Measurements from ENCODE around the gene ZFHX2.

ZFHX2 gene

GRCh38 chr14:23514644-23514957, 37.0 kb downstream of the ZFHX2 start:
- peak; percentile 96 for DNase-seq

- DNase-seq: peak; percentile 99
Observed at GRCh38 chr14:23513818-23514643, 37.5 kb downstream of the ZFHX2 start.

- DNase-seq: peak; percentile 87
Observed at GRCh38 chr14:23513005-23513817, 38.4 kb downstream of the ZFHX2 start.

DNA sequence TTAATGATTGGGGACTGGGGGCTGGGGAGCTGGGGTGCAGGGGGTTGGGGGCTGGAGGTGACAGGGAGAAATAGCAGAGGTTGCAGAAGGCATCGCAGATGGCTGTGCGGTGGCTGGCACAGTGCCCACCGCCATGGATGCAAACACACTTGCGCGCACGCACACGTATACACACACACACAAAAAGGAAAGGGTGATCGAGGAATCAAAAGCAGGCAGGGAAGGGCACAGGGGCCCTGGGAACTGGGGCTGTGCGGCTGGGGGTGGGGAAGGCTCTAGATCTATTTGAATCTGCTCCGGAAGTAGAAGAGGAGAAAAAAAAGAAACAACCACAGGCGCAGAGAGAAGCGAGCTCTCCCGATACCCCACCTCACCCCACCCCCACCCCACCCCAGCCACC, 39.4 kb downstream of the ZFHX2 start:
- peak; percentile 11 for DNase-seq

DNA sequence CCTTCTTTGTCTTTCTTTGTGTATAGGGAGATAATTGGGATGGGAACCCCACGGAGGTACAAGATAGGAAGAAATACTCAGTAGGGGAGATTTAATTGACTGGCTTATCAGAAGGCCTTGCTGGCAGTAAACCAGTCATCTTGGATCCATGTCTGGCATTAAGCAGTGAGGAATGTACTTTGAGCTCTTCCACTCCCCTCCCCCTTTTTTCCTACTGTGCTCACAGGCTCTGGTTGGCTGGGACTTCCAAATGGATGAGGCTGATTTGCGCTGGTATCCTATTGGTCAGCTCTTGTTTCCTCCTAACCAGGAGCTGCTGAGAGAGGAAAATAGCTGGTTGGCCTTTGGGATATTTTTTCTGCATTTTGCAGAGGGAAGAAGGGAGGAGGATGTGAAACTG, 57.3 kb downstream of the ZFHX2 start:
- DNase-seq: no peak

GRCh38 chr14:23492618-23493272, 58.8 kb downstream of the ZFHX2 start:
- no peak for DNase-seq

GRCh38 chr14:23487216-23487615, 64.3 kb downstream of the ZFHX2 start:
- peak; percentile 10 for DNase-seq

DNA sequence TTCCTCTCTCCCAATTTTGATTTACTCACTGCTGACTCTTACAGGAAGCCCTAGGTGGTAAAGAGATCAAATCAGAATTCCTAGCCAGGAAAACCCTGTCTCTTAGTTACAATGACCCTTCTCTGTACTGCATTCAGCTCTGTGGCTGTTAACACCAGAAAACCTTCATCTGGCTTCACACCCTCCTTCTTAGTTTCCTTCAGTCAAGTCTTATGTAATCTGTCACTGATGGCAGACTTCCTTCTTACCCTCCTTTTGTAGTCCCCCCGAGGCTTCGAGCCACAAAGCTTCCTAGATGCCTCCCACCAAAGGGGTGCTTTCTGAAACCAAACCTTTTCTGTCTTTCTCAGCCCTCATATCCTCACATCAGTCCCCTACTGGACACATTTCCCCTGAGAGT, 65.5 kb downstream of the ZFHX2 start:
- no peak for DNase-seq

GRCh38 chr14:23485326-23485725, 66.2 kb downstream of the ZFHX2 start:
- DNase-seq: no peak

GRCh38 chr14:23483236-23483854, 68.2 kb downstream of the ZFHX2 start:
- DNase-seq: peak; percentile 51

DNA sequence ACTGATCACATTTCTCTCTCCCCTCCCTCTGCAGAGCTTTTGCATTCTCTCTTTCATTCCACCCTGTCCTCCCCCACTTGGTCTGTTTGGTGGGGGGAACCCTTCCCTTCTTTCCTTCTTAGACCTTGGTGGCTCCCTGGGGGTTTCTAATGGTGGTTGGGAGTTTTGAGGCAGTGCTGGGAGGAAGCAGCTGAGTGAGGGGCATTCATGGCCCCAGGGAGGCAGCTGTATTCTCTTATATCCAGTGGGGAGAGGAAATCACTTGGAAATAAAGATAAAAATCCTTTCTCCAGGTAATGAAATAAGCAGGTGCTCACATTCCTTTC, 68.8 kb downstream of the ZFHX2 start:
- no peak for DNase-seq

- DNase-seq: no peak
Observed at GRCh38 chr14:23481979-23482822, 69.4 kb downstream of the ZFHX2 start.

DNA sequence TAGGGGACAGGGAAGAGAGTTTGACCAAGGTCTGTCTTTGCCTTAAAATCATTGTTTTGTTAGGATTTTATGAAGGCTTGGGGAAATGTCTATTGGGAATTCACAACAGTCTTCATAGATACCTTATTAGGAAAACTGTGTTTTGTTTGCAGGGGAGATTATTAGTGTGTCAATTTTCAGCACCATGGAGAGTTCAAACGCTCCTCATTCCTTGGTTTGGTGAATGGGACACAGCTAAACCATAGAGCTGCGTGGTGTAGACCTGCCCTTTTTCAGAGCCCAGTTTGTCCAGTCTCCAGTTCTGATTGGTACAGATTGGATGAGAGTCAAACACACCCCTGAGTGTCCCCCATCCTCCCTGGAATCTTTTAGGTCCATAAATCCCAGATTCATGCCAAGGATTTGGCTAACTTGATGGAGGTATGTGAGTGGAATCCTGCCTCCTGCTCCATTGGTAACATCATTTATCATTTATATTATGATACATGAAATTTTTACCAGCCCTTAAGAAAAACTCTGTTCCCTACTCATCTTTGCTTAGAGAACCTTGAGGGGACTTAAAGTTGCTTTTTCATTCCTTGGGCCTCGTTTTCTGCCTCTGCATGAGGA, 70.1 kb downstream of the ZFHX2 start:
- no peak for DNase-seq

DNA sequence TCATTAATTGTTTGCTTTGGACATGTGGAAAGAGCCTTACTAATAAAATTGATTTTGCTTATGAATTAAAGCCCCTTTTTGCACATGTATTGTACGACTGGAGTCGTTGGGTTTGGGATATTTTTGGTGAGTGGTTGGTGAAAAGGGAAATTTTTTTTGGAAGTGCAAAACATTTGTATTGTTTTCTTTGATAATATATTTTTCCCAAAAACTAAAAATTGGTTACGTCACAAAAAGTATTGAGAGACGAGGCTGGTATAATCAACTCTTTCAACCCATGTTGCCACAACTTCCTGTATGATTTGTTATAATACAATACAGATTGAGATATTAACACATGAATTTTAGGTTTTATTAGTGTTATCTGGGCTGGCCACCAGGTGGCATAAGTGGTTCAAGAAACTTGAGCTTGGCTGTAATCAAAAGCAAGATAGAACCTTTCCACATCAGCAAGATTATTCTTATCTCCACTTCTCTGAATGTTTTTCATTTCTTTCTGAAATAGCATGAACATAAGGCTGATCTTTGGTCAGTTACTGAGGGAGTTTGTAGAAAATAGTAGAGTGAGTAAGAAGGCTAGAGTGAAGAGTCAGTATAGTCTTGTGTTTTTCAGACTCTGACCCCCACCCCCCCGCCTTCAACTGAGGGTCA, 73.3 kb downstream of the ZFHX2 start:
- peak; percentile 52 for DNase-seq

DNA sequence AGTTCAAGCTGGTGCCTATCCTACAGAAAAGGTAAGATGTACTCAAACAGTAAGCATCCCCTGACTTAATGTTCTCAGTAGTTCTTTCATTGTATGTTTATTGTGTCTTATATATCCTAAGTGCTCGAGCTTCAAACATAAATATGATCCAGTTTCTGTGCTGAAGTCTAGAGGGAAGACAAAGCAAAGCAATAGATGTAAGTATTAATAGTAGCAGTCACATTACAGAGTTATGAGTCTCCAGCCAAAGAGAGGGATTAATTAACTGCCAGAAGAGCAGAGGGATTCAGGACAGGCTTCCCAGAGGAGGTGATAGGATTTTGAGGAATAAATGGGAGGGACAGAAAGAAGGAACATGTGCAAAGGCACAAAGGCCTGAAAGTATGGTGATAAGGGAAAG, 80.6 kb downstream of the ZFHX2 start:
- DNase-seq: no peak

Data from NCI-H446 treated with DMSO at 0.1 percent for 48 hours (cell line).